Mucosa of gallbladder (tissue), 1 donor: ENCODE results near the gene LGALS3BP. TPM values are rescaled to one million over a fixed set of nuclear protein-coding genes. Genes with fewer than 3 reads are reported as not detected.

Experiments
- DNase-seq: peaks from one replicate; pipeline ENCODE4 v3.0.0-alpha.2; 2020; ENCODE audit warnings: low spot score
- total RNA-seq: library from RNA; stranded (reverse); gene quantifications from one replicate; pipeline ENCODE4 v1.2.1, GENCODE V29; 2021
- donor health status: DM: no; HTN: no; CAD: no.

Gene LGALS3BP
- total RNA-seq, 1 donor from 2014 or later, result 761 TPM

DNA sequence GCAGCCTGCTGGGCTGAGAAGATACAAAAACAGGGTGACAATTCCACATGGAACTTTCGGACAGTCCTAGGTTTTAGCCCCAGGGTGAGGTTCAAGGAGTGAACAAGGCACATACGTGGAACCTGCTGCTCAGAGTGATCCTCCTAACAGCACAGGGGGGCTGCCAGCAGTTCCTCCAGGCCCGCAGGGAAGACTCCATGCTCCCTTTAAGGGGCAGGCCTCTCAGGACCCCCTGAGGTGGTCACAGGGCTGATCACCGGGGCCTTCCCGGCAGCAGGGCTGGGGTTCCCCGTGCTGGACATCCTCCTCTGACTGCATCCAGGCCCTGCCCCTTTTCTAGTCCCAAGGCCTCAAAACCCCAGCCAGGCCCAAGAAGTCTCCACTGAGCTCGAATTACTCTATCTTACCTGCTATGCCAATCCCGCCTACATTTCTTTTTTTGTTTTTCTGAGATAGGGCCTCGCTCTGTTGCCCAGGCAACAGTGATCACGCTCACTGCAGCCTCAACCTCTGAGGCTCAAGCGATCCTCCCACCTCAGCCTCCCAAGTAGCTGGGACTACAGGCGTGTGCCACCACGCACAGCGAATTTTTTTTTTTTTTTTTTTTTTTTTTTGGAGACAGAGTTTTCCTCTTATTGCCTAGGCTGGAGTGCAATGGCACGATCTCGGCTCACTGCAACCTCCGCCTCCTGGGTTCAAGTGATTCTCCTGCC, 19.5 kb upstream of the LGALS3BP start:
- DNase-seq, result no peak

DNA sequence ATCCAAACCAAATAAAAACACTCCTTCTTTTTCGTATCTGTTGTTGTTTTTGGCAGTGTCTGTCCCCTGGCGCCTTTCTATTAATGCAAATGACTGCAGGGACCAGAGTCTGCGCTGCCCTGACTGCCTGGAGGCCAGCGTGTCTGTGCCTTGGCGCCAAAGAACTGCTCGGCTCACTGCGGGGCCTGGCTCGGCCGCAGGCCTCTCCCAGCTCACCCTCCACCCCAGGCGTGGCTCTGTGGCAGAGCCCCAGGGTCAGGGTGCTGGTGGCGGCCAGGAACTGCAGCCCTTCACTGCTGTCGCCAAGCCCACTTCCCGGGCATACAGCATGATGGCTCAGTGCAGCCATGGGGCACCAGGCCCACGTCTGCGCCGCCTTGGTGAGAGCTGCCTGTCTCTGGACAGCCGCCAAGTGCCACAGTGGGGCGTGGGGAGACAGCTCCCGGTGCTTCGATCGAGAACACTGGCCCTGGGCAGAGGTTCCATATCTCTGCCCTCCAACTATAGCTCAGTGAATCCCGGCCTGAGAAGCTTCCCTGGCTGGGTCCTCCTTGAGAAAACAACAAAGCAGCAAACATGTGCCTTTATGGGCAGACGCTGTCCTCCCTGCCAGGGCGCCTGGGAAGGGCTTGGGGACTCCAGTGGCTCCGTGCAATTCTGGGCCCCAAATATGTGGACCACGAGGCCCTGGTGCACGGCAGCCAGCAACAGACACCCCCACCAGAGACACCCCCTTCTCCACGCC, 18.8 kb upstream of the LGALS3BP start:
- DNase-seq, result peak; percentile 63

DNA sequence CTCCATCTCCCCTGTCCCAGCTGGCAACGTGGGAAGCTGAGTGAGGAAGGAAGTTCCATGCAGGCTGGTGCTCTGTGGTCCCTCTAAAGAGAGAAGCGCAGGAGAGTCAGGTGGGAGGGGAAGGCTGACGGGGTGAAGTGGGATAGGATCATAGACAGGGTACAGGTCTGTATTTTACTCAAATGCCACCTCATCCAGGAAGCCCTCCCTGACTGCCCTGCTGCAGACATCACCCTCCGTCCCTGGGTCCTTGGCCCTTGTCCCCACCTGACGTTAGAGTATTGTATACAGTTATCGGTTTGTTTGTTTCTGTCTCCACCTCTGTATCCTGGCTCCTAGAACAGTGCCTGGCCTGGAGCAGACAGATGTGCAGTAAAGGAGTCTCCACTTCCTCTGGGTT, 18.2 kb upstream of the LGALS3BP start:
- DNase-seq, result no peak

GRCh38 chr17:78997231-78997741, 17.6 kb upstream of the LGALS3BP start:
- DNase-seq, result no peak

GRCh38 chr17:78996781-78997201, 17.1 kb upstream of the LGALS3BP start:
- DNase-seq, result no peak

DNA sequence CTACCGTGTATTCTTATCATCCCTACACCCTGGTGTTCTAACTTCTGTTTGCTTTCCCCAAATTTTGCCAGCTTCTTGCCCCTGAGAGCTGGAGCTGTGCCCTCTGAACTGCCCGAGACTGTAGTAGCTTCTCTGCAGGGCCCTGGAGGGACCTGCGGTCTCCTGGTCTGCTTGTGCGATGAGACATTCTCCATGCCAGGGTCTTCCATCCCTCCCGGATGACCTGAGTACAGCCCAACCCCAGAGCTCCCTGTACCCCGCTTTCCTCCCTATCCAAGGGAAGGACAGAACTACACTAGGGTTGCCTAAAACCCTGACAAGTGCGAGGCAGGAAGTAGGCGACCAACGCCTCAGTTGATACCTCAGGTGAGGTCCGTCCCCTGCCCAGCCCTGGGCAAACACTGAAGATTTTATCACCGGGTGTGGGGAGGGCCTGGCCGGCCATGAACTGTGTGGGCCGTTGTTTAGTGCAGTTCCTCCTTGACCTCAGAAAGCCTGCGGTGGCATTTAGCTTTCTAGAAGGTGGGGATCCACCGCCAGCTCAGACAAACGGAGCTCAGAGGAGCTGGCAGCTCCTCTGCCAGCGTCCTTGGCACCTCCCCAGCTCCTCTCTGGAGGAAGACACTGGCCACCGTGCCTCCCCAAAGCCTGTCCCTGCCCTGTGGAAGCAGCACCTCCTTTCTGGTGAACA, 16.2 kb upstream of the LGALS3BP start:
- peak; percentile 80 for DNase-seq

DNA sequence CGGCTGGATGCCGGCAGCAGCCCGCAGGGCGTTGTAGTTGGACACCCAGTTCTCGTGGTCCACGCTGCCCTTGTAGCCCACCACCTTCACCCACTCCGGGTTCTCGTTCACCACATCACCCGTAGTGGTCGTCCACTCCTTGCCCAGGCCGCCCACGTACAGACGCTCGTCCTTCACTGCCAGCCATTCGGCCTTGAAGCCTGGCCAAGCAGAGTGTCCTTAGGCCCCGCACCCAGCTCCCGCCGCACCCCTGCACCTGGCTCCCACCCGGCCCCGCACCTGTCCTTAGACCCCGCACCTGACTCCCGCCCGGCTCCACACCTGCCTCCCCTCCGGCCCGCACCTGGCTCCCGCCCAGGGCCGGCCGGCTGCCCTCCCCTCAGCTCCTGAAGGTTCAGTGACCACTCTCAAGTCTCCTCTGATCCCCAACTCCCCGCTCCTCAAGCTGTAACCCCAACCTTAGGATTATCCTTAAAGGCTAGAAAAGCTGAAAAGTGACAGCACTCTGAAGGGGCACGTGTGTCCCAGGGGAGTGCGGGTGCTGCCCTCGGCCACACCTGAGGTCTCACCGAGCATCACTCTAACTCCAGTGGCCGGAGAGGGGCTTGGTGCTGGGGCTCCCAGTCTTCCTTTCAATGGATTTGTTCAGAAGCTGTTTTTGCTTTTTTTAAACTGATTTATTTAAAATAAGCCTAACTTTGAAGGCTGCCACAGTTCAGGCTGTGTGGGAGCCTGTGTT, 15.5 kb upstream of the LGALS3BP start:
- no peak for DNase-seq

DNA sequence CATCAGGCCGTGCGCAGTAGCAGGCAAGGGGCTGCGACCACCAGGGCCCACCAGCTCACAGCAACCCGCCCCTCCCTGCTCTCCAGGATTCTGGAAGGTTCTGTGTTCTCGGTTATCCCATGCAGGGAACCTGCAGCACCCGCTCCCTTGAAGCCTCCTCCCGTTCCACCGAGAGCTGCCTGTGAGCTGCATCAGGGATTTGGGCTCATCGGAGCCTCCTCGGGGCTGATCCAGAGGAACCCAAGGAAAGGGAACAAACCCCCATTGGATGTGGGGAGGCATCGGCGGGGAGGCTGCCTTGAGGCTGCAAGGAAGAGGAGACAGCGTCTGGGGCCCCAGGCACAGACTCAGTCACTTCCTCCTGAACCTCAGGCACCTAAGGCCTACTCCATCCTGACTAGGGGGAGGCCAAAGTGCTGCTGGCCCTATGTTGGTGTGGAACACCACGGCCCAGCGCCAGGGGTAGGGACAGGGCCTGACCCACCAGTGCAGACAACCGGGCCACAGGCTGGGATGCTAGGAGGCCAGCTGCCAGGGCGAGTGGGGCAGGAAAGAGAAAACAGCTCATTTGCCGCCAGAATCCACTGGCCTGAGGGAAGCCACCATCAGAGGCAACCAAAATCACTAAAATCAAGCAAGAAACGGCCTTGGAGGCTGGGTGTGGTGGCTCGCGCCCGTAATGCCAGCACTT, 14.4 kb upstream of the LGALS3BP start:
- DNase-seq, result no peak

GRCh38 chr17:78993241-78993956, 13.7 kb upstream of the LGALS3BP start:
- no peak for DNase-seq

GRCh38 chr17:78992542-78993212, 13.0 kb upstream of the LGALS3BP start:
- DNase-seq, result no peak

- DNase-seq, result no peak
Measured at GRCh38 chr17:78991906-78992532, 12.3 kb upstream of the LGALS3BP start.

GRCh38 chr17:78991017-78991738, 11.5 kb upstream of the LGALS3BP start:
- DNase-seq, result no peak

DNA sequence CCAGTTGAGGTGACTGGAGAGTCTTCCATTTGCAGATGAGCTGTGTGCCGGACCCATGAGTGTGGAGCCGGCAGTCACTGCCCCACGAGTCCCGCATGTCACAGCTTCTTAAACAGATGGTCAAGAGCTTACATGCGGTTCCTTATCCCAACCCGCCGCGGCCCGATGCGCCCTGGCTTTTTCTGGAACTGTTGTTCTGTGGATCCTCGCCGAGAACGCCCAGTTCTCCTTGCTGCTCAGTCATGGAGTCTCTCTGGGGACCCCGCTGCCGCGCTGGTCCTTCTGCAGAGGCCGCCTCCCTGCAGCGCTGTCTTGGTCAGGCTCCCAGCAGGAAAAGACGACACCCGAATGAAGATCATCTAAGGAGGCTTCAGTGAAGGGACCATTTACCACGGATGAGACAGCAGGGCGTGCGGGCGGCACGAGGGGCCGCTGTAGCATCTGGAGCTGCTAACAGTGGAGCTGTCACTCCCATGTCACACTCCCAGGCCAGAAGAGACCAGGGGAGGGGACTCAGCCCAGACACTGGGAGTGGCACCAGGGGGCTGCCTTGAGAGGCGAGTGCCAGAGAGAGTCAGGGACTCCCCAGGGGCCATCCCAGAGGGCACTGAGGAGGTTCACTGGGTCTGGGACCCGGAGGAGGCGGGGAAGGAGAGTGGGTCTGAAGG, 10.8 kb upstream of the LGALS3BP start:
- DNase-seq, result no peak

- DNase-seq, result no peak
Measured at GRCh38 chr17:78988152-78988551, 8.4 kb upstream of the LGALS3BP start.

DNA sequence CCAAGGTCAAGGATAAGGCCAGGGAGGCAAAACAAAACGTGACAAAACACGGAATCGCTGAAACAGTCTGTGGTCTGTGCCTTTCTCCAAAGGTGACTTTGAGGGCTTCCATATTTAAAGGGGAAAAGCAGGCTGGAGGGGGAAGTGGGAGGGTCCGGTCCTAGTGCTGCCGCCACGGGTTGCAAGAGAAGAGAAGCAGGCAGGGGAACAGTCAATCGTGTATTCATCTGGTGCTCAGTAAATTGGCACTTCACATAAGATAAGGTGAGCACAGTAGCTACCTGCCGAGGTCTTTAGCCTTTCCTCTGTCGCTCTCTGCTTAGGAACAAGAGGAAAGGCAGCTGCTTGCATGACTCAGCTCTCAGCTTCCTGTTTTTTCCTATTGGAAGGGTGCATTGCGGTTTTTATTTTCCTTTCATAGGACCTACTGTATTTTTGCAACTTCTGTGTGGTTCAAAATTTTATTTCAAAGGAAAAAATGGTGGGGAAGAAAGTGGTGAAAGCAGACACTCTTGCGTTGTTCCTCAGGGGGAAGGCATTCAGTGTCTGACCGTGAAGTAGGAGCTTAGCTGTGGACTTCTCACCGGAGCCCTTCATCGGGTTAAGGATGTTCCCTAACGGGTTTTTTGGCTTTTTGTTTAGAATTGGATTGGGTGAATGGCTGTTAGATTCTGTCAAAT, 7.1 kb upstream of the LGALS3BP start:
- peak; percentile 59 for DNase-seq

- peak; percentile 58 for DNase-seq
Measured at GRCh38 chr17:78986048-78986648, 6.4 kb upstream of the LGALS3BP start.

DNA sequence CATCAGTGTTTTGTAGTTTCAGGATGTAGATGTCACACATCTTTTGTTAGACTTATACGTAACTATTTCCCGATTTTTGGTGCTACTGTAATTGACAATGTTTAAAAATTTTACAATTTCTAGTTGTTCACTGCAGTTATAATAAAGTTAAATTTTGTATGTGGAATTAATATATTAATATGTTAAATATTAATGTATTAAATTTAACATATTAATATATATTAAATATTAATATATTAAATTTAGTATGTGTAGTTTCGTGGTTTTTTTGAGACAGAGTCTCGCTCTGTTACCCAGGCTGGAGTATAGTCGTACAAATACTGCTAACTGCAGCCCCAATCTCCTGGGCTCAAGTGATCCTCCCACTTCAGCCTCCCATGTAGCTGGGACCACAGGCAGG, 5.7 kb upstream of the LGALS3BP start:
- DNase-seq, result no peak
